Gastrocnemius medialis (tissue), 4 donors: ENCODE measurements around the gene STEAP4. TPM values are rescaled to one million over a fixed set of nuclear protein-coding genes. Genes with fewer than 3 reads are reported as not detected.

Experiments
- ATAC-seq, 2 donors: fragments of 150-250 bp; one replicate each; pipeline ENCODE4 v1.9.1; 2016
- DNase-seq, 2 donors: peaks; one replicate each; pipeline ENCODE4 v3.0.0-alpha.2; 2019
- H3K27ac ChIP-seq, 4 donors: fragments of 200-600 bp; sonication (generic); 1 replicate in 1 of 4; 2 replicates in 3 of 4; pipeline ENCODE4 v1.5.1; 2016 to 2018; ENCODE audit warnings: mild to moderate bottlenecking in 2 of 4, moderate library complexity in 1 of 4
- H3K27me3 ChIP-seq, 3 donors: fragments of 200-600 bp; sonication (generic) in 2 of 3; 1 replicate in 1 of 3; 2 replicates in 2 of 3; pipeline versions ENCODE4 v1.5.1 to v1.6.0; 2016 to 2019; ENCODE audit warnings: mild to moderate bottlenecking in 1 of 3, moderate library complexity in 1 of 3
- H3K36me3 ChIP-seq, 2 donors: fragments of 200-600 bp; sonication (generic) in 1 of 2; one replicate each; pipeline ENCODE4 v1.5.1; 2017 to 2018
- H3K4me1 ChIP-seq, 2 donors: fragments of 200-600 bp; sonication (generic) in 1 of 2; one replicate each; pipeline ENCODE4 v1.5.1; 2016 to 2017; ENCODE audit warnings: mild to moderate bottlenecking in 2 of 2
- H3K4me3 ChIP-seq, 4 donors: fragments of 200-600 bp; sonication (generic) in 3 of 4; 1 replicate in 1 of 4; 2 replicates in 3 of 4; pipeline ENCODE4 v1.5.1; 2016 to 2019; ENCODE audit warnings: mild to moderate bottlenecking in 2 of 4
- H3K9me3 ChIP-seq, 3 donors: fragments of 200-600 bp; sonication (generic) in 2 of 3; 1 replicate in 1 of 3; 2 replicates in 2 of 3; pipeline ENCODE4 v1.5.1; 2016 to 2019
- CTCF ChIP-seq, 5 experiments: fragments of 450-650 bp in 3 of 5; fragments of 200-600 bp in 2 of 5; sonication (generic) in 2 of 5; IDR thresholded peaks in 4 of 5; conservative IDR thresholded peaks in 1 of 5; 1 replicate in 4 of 5; 2 replicates in 1 of 5; pipeline ENCODE4 v1.5.1; 2016 to 2019; ENCODE audit warnings: antibody characterized with exemption in 5 of 5, mild to moderate bottlenecking in 3 of 5, moderate library complexity in 3 of 5
- POLR2A ChIP-seq, 2 donors: fragments of 450-650 bp; IDR thresholded peaks; one replicate each; pipeline ENCODE4 v1.6.1; 2017; ENCODE audit warnings: antibody characterized with exemption in 2 of 2, mild to moderate bottlenecking in 2 of 2, moderate library complexity in 2 of 2
- in situ Hi-C, 4 donors: fragments of 200-750 bp; cut with MboI; loops; one replicate each; pipeline versions ENCODE4 v1.15.0 to v1.8.0; 2017; ENCODE audit warnings: low sequenced_read_pairs in 4 of 4
- intact Hi-C: fragments of 100-400 bp; cut with DNase I; formaldehyde crosslinking; loops from one replicate; pipeline ENCODE4 v1.15.1; 2023; ENCODE audit warnings: low total_unique reads
- total RNA-seq, 4 donors: library from RNA; depleted of rRNA; stranded (reverse); fragments of >200 nt; gene quantifications; one replicate each; pipeline versions ENCODE4 v1.1.0 to v1.2.3, GENCODE V29; 2016

STEAP4 gene
- total RNA-seq, 4 donors from 2014 or later: 13.5 to 24.5 (median 16.2) TPM

GRCh38 chr7:88233828-88234227 is 72.9 kb downstream of the STEAP4 start:
- no peaks in the 10 kb centered on the region for H3K4me1 ChIP-seq
- intact Hi-C loops (no loop called here), in situ Hi-C loops (no loop called here)

GRCh38 chr7:88230646-88231045 is 76.0 kb downstream of the STEAP4 start:
- Histone ChIP-seq H3K4me3 (no peak overlapping the region), H3K27me3 (no peaks in the 10 kb centered on the region), H3K36me3 (no peaks in the 10 kb centered on the region), H3K9me3 (no peaks in the 10 kb centered on the region), H3K4me1 (no peaks in the 10 kb centered on the region), H3K27ac (no peak overlapping the region)
- in situ Hi-C loops: no loop called here
- TF ChIP-seq CTCF (IDR thresholded peaks at IDR 0.05 in 4 of 5, conservative IDR thresholded peaks at IDR 0.05 in 1 of 5): no peak
- no peak for TF ChIP-seq POLR2A (IDR thresholded peaks at IDR 0.05)
- DNase-seq (no peak), ATAC-seq (no peak)
- intact Hi-C loops: no loop called here

More at GRCh38 chr7:88233828-88234227, 72.9 kb downstream of the STEAP4 start:
- H3K36me3 ChIP-seq: no peaks in the 10 kb centered on the region
- H3K27me3 ChIP-seq: no peaks in the 10 kb centered on the region
- TF ChIP-seq POLR2A (IDR thresholded peaks at IDR 0.05): no peak
- no peak for TF ChIP-seq CTCF (IDR thresholded peaks at IDR 0.05 in 4 of 5, conservative IDR thresholded peaks at IDR 0.05 in 1 of 5)
- no peaks in the 10 kb centered on the region for H3K9me3 ChIP-seq
- no peak overlapping the region for H3K27ac ChIP-seq
- DNase-seq (no peak), ATAC-seq (no peak)
- H3K4me3 ChIP-seq: no peak overlapping the region

GRCh38 chr7:88229302-88229995 is 77.2 kb downstream of the STEAP4 start:
- ATAC-seq: no peak
- H3K27ac ChIP-seq: no peak overlapping the region
- TF ChIP-seq POLR2A (IDR thresholded peaks at IDR 0.05) (no peak), CTCF (IDR thresholded peaks at IDR 0.05 in 4 of 5, conservative IDR thresholded peaks at IDR 0.05 in 1 of 5) (no peak)
- no peak for DNase-seq
- no peaks in the 10 kb centered on the region for H3K27me3 ChIP-seq
- no peak overlapping the region for H3K4me3 ChIP-seq
- H3K36me3 ChIP-seq: no peaks in the 10 kb centered on the region
- in situ Hi-C loops: no loop called here
- intact Hi-C loops: no loop called here
- no peaks in the 10 kb centered on the region for H3K4me1 ChIP-seq
- H3K9me3 ChIP-seq: no peaks in the 10 kb centered on the region

GRCh38 chr7:88226886-88227516 is 79.7 kb downstream of the STEAP4 start:
- Histone ChIP-seq H3K27me3 (no peaks in the 10 kb centered on the region), H3K4me1 (no peaks in the 10 kb centered on the region), H3K4me3 (no peak overlapping the region), H3K27ac (no peak overlapping the region), H3K36me3 (no peaks in the 10 kb centered on the region), H3K9me3 (no peaks in the 10 kb centered on the region)
- in situ Hi-C loops: no loop called here
- ATAC-seq (no peak), DNase-seq (no peak)
- TF ChIP-seq CTCF (IDR thresholded peaks at IDR 0.05 in 4 of 5, conservative IDR thresholded peaks at IDR 0.05 in 1 of 5) (no peak), POLR2A (IDR thresholded peaks at IDR 0.05) (no peak)
- intact Hi-C loops: no loop called here
